DMS53 treated with DMSO at 0.1 percent for 48 hours (cell line): ENCODE measurements around the gene BHLHA15.

ENCODE experiments used
- DNase-seq: peaks from one replicate; lab custom pipeline; 2025; ENCODE audit not compliant: unreplicated experiment; lab: John Stamatoyannopoulos, UW

BHLHA15 gene

GRCh38 chr7:98223351-98223897 lies 12.2 kb downstream of the BHLHA15 start:
- no peak for DNase-seq

GRCh38 chr7:98223898-98224700 lies 12.9 kb downstream of the BHLHA15 start:
- no peak for DNase-seq

- no peak for DNase-seq
Measured at GRCh38 chr7:98224701-98225181, 13.5 kb downstream of the BHLHA15 start.

- DNase-seq = no peak
Measured at GRCh38 chr7:98225913-98226614, 14.8 kb downstream of the BHLHA15 start.

GRCh38 chr7:98227939-98228338 lies 16.7 kb downstream of the BHLHA15 start:
- DNase-seq = no peak

GRCh38 chr7:98228801-98229200 lies 17.6 kb downstream of the BHLHA15 start:
- DNase-seq = no peak

- no peak for DNase-seq
Measured at GRCh38 chr7:98229441-98229840, 18.2 kb downstream of the BHLHA15 start.

GRCh38 chr7:98229991-98230745 lies 18.9 kb downstream of the BHLHA15 start:
- DNase-seq = no peak

GRCh38 chr7:98230746-98231471 lies 19.7 kb downstream of the BHLHA15 start:
- no peak for DNase-seq

GRCh38 chr7:98231493-98232262 lies 20.4 kb downstream of the BHLHA15 start:
- DNase-seq = no peak

- no peak for DNase-seq
Measured at GRCh38 chr7:98232263-98232585, 21.0 kb downstream of the BHLHA15 start.

- DNase-seq = no peak
Measured at GRCh38 chr7:98232799-98233198, 21.6 kb downstream of the BHLHA15 start.

- no peak for DNase-seq
Measured at GRCh38 chr7:98233219-98234070, 22.2 kb downstream of the BHLHA15 start.

GRCh38 chr7:98234429-98235147 lies 23.3 kb downstream of the BHLHA15 start:
- no peak for DNase-seq

GRCh38 chr7:98235901-98236300 lies 24.7 kb downstream of the BHLHA15 start:
- DNase-seq = no peak

- DNase-seq = no peak
Measured at GRCh38 chr7:98236355-98237185, 25.3 kb downstream of the BHLHA15 start.

GRCh38 chr7:98238076-98238475 lies 26.8 kb downstream of the BHLHA15 start:
- DNase-seq = no peak

GRCh38 chr7:98238976-98239375 lies 27.7 kb downstream of the BHLHA15 start:
- DNase-seq = no peak
